A549 (cell line): ENCODE measurements around the gene DPYD. TPM values are rescaled to one million over a fixed set of nuclear protein-coding genes. Genes with fewer than 3 reads are reported as not detected.

Experiments used
- ATAC-seq, 2 experiments: fragments of 200-7000 bp in 1 of 2; fragments of >200 bp in 1 of 2; cut with Nextera tagmentation in 1 of 2; cut with Tn5 transposase in 1 of 2; 3 replicates each; pipeline versions ENCODE4 v1.8.0 to v1.9.1; 2018 to 2020; ENCODE audit warnings: mild to moderate bottlenecking in 1 of 2, moderate library complexity in 1 of 2
- CTCF ChIA-PET: fragments of 300-600 bp; sonication (Branson Sonifier 250); formaldehyde crosslinking; extraction: SDS; loops from one replicate; lab custom pipeline; 2021; ENCODE audit warnings: antibody characterized with exemption, inconsistent platforms; lab: Yijun Ruan, JAX
- POLR2A ChIA-PET: fragments of 350-600 bp; formaldehyde crosslinking; extraction: SDS; loops from one replicate; lab custom pipeline; 2021; ENCODE audit warnings: antibody characterized with exemption, inconsistent platforms; lab: Yijun Ruan, JAX
- DNase-seq, 2 experiments: peaks; one replicate each; pipeline versions ENCODE4 v3.0.0 to v3.0.0-alpha.2; 2011 to 2016; ENCODE audit warnings: low read depth in 1 of 2, low spot score in 1 of 2
- FAIRE-seq: peaks from 2 replicates; lab custom pipeline; 2011; peaks lifted over from hg19 to GRCh38; lab: Jason Lieb, UNC
- H3K27ac ChIP-seq, 2 experiments: fragments of >200 bp; sonication (Bioruptor Twin); formaldehyde crosslinking; 3 replicates each; pipeline ENCODE4 v1.5.1; 2016 to 2017
- H3K4me1 ChIP-seq: fragments of >200 bp; sonication (Bioruptor Twin); formaldehyde crosslinking; 3 replicates; pipeline ENCODE4 v1.6.1; 2016
- H3K4me2 ChIP-seq: fragments of >200 bp; sonication (Bioruptor Twin); formaldehyde crosslinking; 3 replicates; pipeline ENCODE4 v1.6.1; 2016
- H3K4me3 ChIP-seq: fragments of >200 bp; sonication (Bioruptor Twin); formaldehyde crosslinking; 3 replicates; pipeline ENCODE4 v1.5.1; 2016
- H3K9me3 ChIP-seq: fragments of >200 bp; sonication (Bioruptor Twin); formaldehyde crosslinking; 3 replicates; pipeline ENCODE4 v1.6.1; 2016
- BHLHE40 ChIP-seq: IDR thresholded peaks from 2 replicates; pipeline ENCODE4 v1.6.1; 2012; ENCODE audit warnings: low read depth, low read length, inconsistent platforms
- CBX2 ChIP-seq: fragments of 200-600 bp; sonication (generic); IDR thresholded peaks from 2 replicates; pipeline ENCODE4 v1.6.1; 2016; ENCODE audit warnings: low read depth, mild to moderate bottlenecking, borderline replicate concordance
- EHMT2 ChIP-seq: fragments of 200-600 bp; sonication (generic); IDR thresholded peaks from 2 replicates; pipeline ENCODE4 v1.6.1; 2016; ENCODE audit warnings: antibody characterized with exemption, low read depth, mild to moderate bottlenecking, moderate library complexity
- HDAC2 ChIP-seq: fragments of 200-600 bp; sonication (generic); IDR thresholded peaks from 2 replicates; pipeline ENCODE4 v1.6.1; 2016
- HOXA7 ChIP-seq: fragments of 250-450 bp; sonication (Bioruptor Pico); IDR thresholded peaks from 2 replicates; pipeline ENCODE4 v1.5.0; 2020; ENCODE audit warnings: mild to moderate bottlenecking, moderate library complexity
- JUNB ChIP-seq: fragments of >200 bp; sonication (Bioruptor Twin); formaldehyde crosslinking; IDR thresholded peaks from 2 replicates; pipeline ENCODE4 v1.6.1; 2016
- KDM1A ChIP-seq: fragments of 200-600 bp; sonication (generic); IDR thresholded peaks from 2 replicates; pipeline ENCODE4 v1.6.1; 2016; ENCODE audit warnings: low read depth, mild to moderate bottlenecking
- NR3C1 ChIP-seq: fragments of >200 bp; sonication (Bioruptor Twin); formaldehyde crosslinking; IDR thresholded peaks from 3 replicates; pipeline ENCODE4 v1.6.1; 2017
- TFCP2L1 ChIP-seq: fragments of 250-450 bp; sonication (Bioruptor Pico); IDR thresholded peaks from 2 replicates; pipeline ENCODE4 v1.5.0; 2021; ENCODE audit warnings: mild to moderate bottlenecking
- ZC3H11A ChIP-seq: fragments of 450-650 bp; IDR thresholded peaks from 2 replicates; pipeline ENCODE4 v1.6.1; 2014; ENCODE audit warnings: antibody characterized with exemption, mild to moderate bottlenecking
- WGBS: methylation state at CpG from one replicate; pipeline ENCODE4 v1.1.6; 2017; ENCODE audit errors: missing lambda C conversion rate; 5-methylcytosine and 5-hydroxymethylcytosine counted together
- polyA plus RNA-seq, 4 experiments: library from polyadenylated mRNA; depleted of rRNA in 3 of 4; stranded (reverse); fragments of >200 nt; fragmentation: RNase III in 1 of 4; extraction: RNeasy Plus Mini Kit Qiagen cat#74134 plus additional on column Dnase treatment in 1 of 4; gene quantifications; 2 replicates in 3 of 4; 3 replicates in 1 of 4; pipeline ENCODE4 v1.2.3, GENCODE V29; 2011 to 2017
- TF ChIP-seq, protein P1 (sequence below): IDR thresholded peaks from 2 replicates; pipeline ENCODE4 v1.6.1; 2012
- TF ChIP-seq, protein P2 (sequence below): fragments of 250-450 bp; sonication (Bioruptor Pico); IDR thresholded peaks from 2 replicates; pipeline ENCODE4 v1.5.0; 2020; ENCODE audit warnings: low read depth, mild to moderate bottlenecking, moderate library complexity
- TF ChIP-seq, protein P3 (sequence below): fragments of 200-600 bp; sonication (generic); IDR thresholded peaks from 2 replicates; pipeline ENCODE4 v1.6.1; 2016; ENCODE audit warnings: antibody characterized with exemption, mild to moderate bottlenecking, moderate library complexity
- TF ChIP-seq, protein P4 (sequence below): fragments of >200 bp; sonication (Bioruptor Twin); formaldehyde crosslinking; IDR thresholded peaks from 3 replicates; pipeline ENCODE4 v1.5.1; 2016
- TF ChIP-seq, protein P5 (sequence below): fragments of >200 bp; sonication (Bioruptor Twin); formaldehyde crosslinking; IDR thresholded peaks from 2 replicates; pipeline ENCODE4 v1.6.1; 2016

The DPYD gene
- polyA plus RNA-seq, 2 of the 4 experiments (the other 2 are of a cell fraction) = 5.9 to 7.5 TPM

DNA sequence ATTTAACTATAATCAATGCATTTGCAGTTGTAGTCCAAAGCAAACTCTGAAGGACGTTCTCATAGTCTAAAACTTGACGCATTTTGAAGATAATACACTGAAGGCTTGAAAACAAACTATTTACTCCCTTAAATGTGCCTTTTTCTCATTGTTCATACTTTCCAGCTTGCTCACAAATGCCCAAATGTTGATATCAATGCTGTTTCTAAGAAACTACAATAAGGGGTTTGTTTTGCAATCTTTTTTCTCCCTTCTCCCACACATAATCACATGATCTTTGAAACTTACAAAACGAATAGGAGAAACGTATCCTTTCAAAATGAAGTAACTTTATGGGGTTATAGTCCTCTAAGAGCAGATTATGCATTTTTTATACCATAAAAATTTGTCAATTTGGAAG is 508.7 kb downstream of the DPYD start (continued):
- TF ChIP-seq, protein P1, sequence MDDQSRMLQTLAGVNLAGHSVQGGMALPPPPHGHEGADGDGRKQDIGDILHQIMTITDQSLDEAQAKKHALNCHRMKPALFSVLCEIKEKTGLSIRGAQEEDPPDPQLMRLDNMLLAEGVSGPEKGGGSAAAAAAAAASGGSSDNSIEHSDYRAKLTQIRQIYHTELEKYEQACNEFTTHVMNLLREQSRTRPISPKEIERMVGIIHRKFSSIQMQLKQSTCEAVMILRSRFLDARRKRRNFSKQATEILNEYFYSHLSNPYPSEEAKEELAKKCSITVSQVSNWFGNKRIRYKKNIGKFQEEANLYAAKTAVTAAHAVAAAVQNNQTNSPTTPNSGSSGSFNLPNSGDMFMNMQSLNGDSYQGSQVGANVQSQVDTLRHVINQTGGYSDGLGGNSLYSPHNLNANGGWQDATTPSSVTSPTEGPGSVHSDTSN = no peak
- TF ChIP-seq ZC3H11A (no peak), KDM1A (no peak), NR3C1 (no peak), CBX2 (no peak), TFCP2L1 (CRISPR knock-in tag) (no peak)
- TF ChIP-seq, protein P2, sequence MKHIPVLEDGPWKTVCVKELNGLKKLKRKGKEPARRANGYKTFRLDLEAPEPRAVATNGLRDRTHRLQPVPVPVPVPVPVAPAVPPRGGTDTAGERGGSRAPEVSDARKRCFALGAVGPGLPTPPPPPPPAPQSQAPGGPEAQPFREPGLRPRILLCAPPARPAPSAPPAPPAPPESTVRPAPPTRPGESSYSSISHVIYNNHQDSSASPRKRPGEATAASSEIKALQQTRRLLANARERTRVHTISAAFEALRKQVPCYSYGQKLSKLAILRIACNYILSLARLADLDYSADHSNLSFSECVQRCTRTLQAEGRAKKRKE (CRISPR knock-in tag) = no peak

DNA sequence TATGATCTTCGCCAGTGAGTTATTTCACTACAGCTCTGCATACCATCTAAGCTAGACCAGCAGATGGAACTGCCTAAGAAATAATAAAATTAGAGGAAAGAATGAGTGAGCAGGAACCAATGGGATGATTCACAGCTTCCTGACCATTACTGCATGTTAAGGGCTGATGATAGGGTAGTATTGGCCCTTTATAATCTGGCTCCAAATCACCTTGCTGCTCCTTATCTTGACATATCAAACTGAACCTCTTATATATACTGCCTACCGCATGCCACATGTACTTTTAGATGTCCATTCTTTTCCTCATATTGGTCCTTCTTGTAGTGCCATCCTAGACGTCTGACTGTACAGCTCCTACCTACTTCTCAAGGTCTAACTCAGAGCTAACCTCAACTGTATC is 524.4 kb downstream of the DPYD start:
- POLR2A ChIA-PET = no interaction called here
- TF ChIP-seq, protein P3, sequence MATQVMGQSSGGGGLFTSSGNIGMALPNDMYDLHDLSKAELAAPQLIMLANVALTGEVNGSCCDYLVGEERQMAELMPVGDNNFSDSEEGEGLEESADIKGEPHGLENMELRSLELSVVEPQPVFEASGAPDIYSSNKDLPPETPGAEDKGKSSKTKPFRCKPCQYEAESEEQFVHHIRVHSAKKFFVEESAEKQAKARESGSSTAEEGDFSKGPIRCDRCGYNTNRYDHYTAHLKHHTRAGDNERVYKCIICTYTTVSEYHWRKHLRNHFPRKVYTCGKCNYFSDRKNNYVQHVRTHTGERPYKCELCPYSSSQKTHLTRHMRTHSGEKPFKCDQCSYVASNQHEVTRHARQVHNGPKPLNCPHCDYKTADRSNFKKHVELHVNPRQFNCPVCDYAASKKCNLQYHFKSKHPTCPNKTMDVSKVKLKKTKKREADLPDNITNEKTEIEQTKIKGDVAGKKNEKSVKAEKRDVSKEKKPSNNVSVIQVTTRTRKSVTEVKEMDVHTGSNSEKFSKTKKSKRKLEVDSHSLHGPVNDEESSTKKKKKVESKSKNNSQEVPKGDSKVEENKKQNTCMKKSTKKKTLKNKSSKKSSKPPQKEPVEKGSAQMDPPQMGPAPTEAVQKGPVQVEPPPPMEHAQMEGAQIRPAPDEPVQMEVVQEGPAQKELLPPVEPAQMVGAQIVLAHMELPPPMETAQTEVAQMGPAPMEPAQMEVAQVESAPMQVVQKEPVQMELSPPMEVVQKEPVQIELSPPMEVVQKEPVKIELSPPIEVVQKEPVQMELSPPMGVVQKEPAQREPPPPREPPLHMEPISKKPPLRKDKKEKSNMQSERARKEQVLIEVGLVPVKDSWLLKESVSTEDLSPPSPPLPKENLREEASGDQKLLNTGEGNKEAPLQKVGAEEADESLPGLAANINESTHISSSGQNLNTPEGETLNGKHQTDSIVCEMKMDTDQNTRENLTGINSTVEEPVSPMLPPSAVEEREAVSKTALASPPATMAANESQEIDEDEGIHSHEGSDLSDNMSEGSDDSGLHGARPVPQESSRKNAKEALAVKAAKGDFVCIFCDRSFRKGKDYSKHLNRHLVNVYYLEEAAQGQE = no peak
- TF ChIP-seq, protein P4, sequence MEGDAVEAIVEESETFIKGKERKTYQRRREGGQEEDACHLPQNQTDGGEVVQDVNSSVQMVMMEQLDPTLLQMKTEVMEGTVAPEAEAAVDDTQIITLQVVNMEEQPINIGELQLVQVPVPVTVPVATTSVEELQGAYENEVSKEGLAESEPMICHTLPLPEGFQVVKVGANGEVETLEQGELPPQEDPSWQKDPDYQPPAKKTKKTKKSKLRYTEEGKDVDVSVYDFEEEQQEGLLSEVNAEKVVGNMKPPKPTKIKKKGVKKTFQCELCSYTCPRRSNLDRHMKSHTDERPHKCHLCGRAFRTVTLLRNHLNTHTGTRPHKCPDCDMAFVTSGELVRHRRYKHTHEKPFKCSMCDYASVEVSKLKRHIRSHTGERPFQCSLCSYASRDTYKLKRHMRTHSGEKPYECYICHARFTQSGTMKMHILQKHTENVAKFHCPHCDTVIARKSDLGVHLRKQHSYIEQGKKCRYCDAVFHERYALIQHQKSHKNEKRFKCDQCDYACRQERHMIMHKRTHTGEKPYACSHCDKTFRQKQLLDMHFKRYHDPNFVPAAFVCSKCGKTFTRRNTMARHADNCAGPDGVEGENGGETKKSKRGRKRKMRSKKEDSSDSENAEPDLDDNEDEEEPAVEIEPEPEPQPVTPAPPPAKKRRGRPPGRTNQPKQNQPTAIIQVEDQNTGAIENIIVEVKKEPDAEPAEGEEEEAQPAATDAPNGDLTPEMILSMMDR = no peak
- H3K4me2 ChIP-seq = no peak overlapping the region
- 84% methylated on average over 3 of the region's 3 CpGs for WGBS
- no peak overlapping the region for H3K27ac ChIP-seq
- FAIRE-seq (no peak), DNase-seq (no peak), ATAC-seq (no peak)
- no peaks in the 10 kb centered on the region for H3K4me1 ChIP-seq
- CTCF ChIA-PET = no interaction called here
- H3K9me3 ChIP-seq = no peaks in the 10 kb centered on the region
- no peak overlapping the region for H3K4me3 ChIP-seq

DNA sequence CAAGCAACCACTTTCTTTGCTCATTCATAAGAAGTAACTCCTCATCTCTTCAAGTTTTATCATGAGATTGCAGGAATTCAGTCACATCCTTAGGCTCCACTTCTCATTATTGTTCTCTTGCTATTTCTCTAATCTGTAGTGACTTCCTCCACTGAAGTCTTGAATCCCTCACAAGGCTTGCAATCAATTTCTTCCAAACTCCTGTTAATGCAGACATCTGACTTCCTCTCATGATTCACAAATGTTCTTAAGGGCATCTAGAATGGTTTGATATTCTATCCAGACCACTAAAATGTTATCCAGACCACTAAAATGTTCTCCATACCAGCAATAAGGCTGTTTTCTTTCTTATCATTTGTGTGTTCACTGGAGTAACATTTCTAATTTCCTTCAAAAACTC is 528.1 kb downstream of the DPYD start:
- ChIA-PET POLR2A (no interaction called here), CTCF (interaction anchor here (0.7 kb wide), 1 partner anchor 63 kb away, joined by 3 read pairs; no protein-coding TSS in a partner anchor)
- FAIRE-seq (no peak), ATAC-seq (no peak), DNase-seq (no peak)
- no peak overlapping the region for H3K27ac ChIP-seq
- TF ChIP-seq KDM1A (no peak), TFCP2L1 (CRISPR knock-in tag) (no peak), CBX2 (no peak), JUNB (no peak), HOXA7 (CRISPR knock-in tag) (no peak), HDAC2 (no peak), EHMT2 (no peak), BHLHE40 (no peak)
- TF ChIP-seq, protein P5, sequence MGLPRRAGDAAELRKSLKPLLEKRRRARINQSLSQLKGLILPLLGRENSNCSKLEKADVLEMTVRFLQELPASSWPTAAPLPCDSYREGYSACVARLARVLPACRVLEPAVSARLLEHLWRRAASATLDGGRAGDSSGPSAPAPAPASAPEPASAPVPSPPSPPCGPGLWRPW = no peak
- H3K4me1 ChIP-seq = no peaks in the 10 kb centered on the region
- H3K4me3 ChIP-seq = no peak overlapping the region
- H3K4me2 ChIP-seq = no peak overlapping the region
- H3K9me3 ChIP-seq = no peaks in the 10 kb centered on the region
